Endodermal cell (in vitro differentiated cells): ENCODE results near the gene BORCS6. TPM values are rescaled to one million over a fixed set of nuclear protein-coding genes. Genes with fewer than 3 reads are reported as not detected.
A peak's percentile ranks its signal among the peaks of the same experiment; 100 is the strongest.

Source experiments
- DNase-seq: peaks from one replicate; pipeline ENCODE4 v3.0.0-alpha.2; 2017
- H3K27ac ChIP-seq: 2 replicates; pipeline ENCODE4 v1.5.1; 2013; ENCODE audit warnings: mild to moderate bottlenecking, low read depth, low read length, moderate library complexity
- H3K27me3 ChIP-seq: 2 replicates; pipeline ENCODE4 v1.6.1; 2013; ENCODE audit warnings: mild to moderate bottlenecking, low read length, moderate library complexity; ENCODE audit not compliant: insufficient read depth, control insufficient read depth, poor library complexity, severe bottlenecking
- H3K36me3 ChIP-seq: 2 replicates; pipeline ENCODE4 v1.7.0; 2013; ENCODE audit warnings: mild to moderate bottlenecking, low read length, moderate library complexity; ENCODE audit not compliant: control insufficient read depth, insufficient read depth
- H3K4me1 ChIP-seq: one replicate; pipeline ENCODE4 v1.7.0; 2013; ENCODE audit warnings: low read length; ENCODE audit not compliant: control insufficient read depth, insufficient read depth
- H3K4me3 ChIP-seq: 2 replicates; pipeline ENCODE4 v1.5.1; 2013; ENCODE audit warnings: mild to moderate bottlenecking, low read length, moderate library complexity
- H3K9ac ChIP-seq: 2 replicates; pipeline ENCODE4 v1.6.1; 2013; ENCODE audit warnings: mild to moderate bottlenecking, low read length, moderate library complexity; ENCODE audit not compliant: poor library complexity, severe bottlenecking; ENCODE audit errors: extremely low read depth
- H3K9me3 ChIP-seq: 2 replicates; pipeline ENCODE4 v1.6.1; 2013; ENCODE audit warnings: mild to moderate bottlenecking, low read length, moderate library complexity; ENCODE audit not compliant: control insufficient read depth
- H3K27ac Mint-ChIP-seq: 2 replicates; pipeline ENCODE4 v1.8.0; 2020; ENCODE audit warnings: mixed read lengths
- H3K27me3 Mint-ChIP-seq: 2 replicates; pipeline ENCODE4 v1.8.0; 2021; ENCODE audit warnings: mild to moderate bottlenecking, mixed read lengths; ENCODE audit not compliant: insufficient read depth
- H3K36me3 Mint-ChIP-seq: 2 replicates; pipeline ENCODE4 v1.8.0; 2020; ENCODE audit warnings: low read depth, mixed read lengths
- H3K4me1 Mint-ChIP-seq: 2 replicates; pipeline ENCODE4 v1.8.0; 2020; ENCODE audit warnings: mixed read lengths
- H3K4me3 Mint-ChIP-seq: 2 replicates; pipeline ENCODE4 v1.8.0; 2020; ENCODE audit warnings: mild to moderate bottlenecking, moderate library complexity, mixed read lengths
- H3K9me3 Mint-ChIP-seq: 2 replicates; pipeline ENCODE4 v1.8.0; 2020; ENCODE audit warnings: mild to moderate bottlenecking, mixed read lengths
- CTCF ChIP-seq: fragments of 200-600 bp; sonication (generic); conservative IDR thresholded peaks from 2 replicates; pipeline ENCODE4 v1.5.0; 2021; ENCODE audit warnings: antibody characterized with exemption, mild to moderate bottlenecking
- WGBS, 2 experiments: methylation state at CpG; one replicate each; pipeline versions ENCODE4 v1.1.5 to v1.1.7; 2013; ENCODE audit warnings: missing lambda C conversion rate in 2 of 2, mixed read lengths in 1 of 2; ENCODE audit not compliant: insufficient coverage in 1 of 2, insufficient read length in 1 of 2; 5-methylcytosine and 5-hydroxymethylcytosine counted together
- total RNA-seq, 2 donors: library from RNA; stranded (reverse); fragmentation: NEBNext Ultra II Directional in 1 of 2; extraction: Animal tissue kit (Norgen Biotek cat#: 25700) in 1 of 2; gene quantifications; 2 replicates in 1 of 2; 3 replicates in 1 of 2; pipeline ENCODE4 v1.2.1, GENCODE V29; 2021

The BORCS6 gene
- total RNA-seq, 2 donors from 2014 or later = 4.1 to 5.5 TPM

- peaks cover 24% of the 10 kb centered on the region for H3K36me3 Mint-ChIP-seq
- no peak overlapping the region for H3K4me3 Mint-ChIP-seq
- no peaks in the 10 kb centered on the region for H3K27me3 ChIP-seq
- no peaks in the 10 kb centered on the region for H3K9me3 Mint-ChIP-seq
- H3K9me3 ChIP-seq = no peaks in the 10 kb centered on the region
- no peak for TF ChIP-seq CTCF
- H3K4me1 Mint-ChIP-seq = peaks cover 21% of the 10 kb centered on the region
- H3K27ac ChIP-seq = peak overlapping the region; percentile 89
- peak overlapping the region; percentile 97 for H3K4me3 ChIP-seq
- peaks cover 23% of the 10 kb centered on the region for H3K36me3 ChIP-seq
- DNase-seq = peak; percentile 100
- H3K27ac Mint-ChIP-seq = no peak overlapping the region
- H3K27me3 Mint-ChIP-seq = no peaks in the 10 kb centered on the region
- 1% methylated on average over 38 to 59 of the region's 59 CpGs for WGBS, 2 experiments
- H3K9ac ChIP-seq = peak overlapping the region; percentile 93
- peaks cover 6% of the 10 kb centered on the region for H3K4me1 ChIP-seq
Observed at GRCh38 chr17:8156246-8156992, 33.6 kb downstream of the BORCS6 start.

- peak overlapping the region; percentile 84 for H3K27ac ChIP-seq
- no peak for DNase-seq
- no peaks in the 10 kb centered on the region for H3K9me3 Mint-ChIP-seq
- peaks cover 19% of the 10 kb centered on the region for H3K36me3 Mint-ChIP-seq
- H3K4me3 ChIP-seq = peak overlapping the region; percentile 97
- 1 to 7% methylated on average over 5 to 11 of the region's 11 CpGs for WGBS, 2 experiments
- TF ChIP-seq CTCF = no peak
- H3K4me1 Mint-ChIP-seq = peaks cover 17% of the 10 kb centered on the region
- H3K4me1 ChIP-seq = peaks cover 6% of the 10 kb centered on the region
- peaks cover 18% of the 10 kb centered on the region for H3K36me3 ChIP-seq
- no peak overlapping the region for H3K4me3 Mint-ChIP-seq
- no peaks in the 10 kb centered on the region for H3K9me3 ChIP-seq
- peak overlapping the region; percentile 93 for H3K9ac ChIP-seq
- no peaks in the 10 kb centered on the region for H3K27me3 ChIP-seq
- H3K27me3 Mint-ChIP-seq = no peaks in the 10 kb centered on the region
- H3K27ac Mint-ChIP-seq = no peak overlapping the region
Observed at GRCh38 chr17:8155996-8156245, 34.1 kb downstream of the BORCS6 start.

- Histone ChIP-seq H3K4me1 (peaks cover 6% of the 10 kb centered on the region), H3K4me3 (peak overlapping the region; percentile 97), H3K27me3 (no peaks in the 10 kb centered on the region), H3K9me3 (no peaks in the 10 kb centered on the region), H3K27ac (peak overlapping the region; percentile 84), H3K9ac (peak overlapping the region; percentile 93), H3K36me3 (peaks cover 17% of the 10 kb centered on the region)
- no peaks in the 10 kb centered on the region for H3K9me3 Mint-ChIP-seq
- H3K4me1 Mint-ChIP-seq = peaks cover 12% of the 10 kb centered on the region
- TF ChIP-seq CTCF = no peak
- no peak overlapping the region for H3K27ac Mint-ChIP-seq
- peaks cover 15% of the 10 kb centered on the region for H3K36me3 Mint-ChIP-seq
- no peaks in the 10 kb centered on the region for H3K27me3 Mint-ChIP-seq
- H3K4me3 Mint-ChIP-seq = no peak overlapping the region
- 49 to 52% methylated on average over 11 to 14 of the region's 14 CpGs for WGBS, 2 experiments
- no peak for DNase-seq
Observed at GRCh38 chr17:8155231-8155995, 34.6 kb downstream of the BORCS6 start.
